Measurements from ENCODE around the gene BTN2A1. TPM values are rescaled to one million over a fixed set of nuclear protein-coding genes. Genes with fewer than 3 reads are reported as not detected.

BTN2A1 gene
- total RNA-seq, 1 experiment from 2014 or later: 11.2 TPM

- H3K79me2 ChIP-seq (ENCODE audit: insufficient read depth, low read length): no peaks in the 10 kb centered on the region
- no peaks in the 10 kb centered on the region for H3K9me2 ChIP-seq (ENCODE audit: insufficient read depth)
- ChIA-PET CTCF (no interaction called here), POLR2A (no interaction called here), RAD21 (ENCODE audit: low non-redundant PET in 1 of 2, low total read pairs in 2 of 2, uncharacterized antibody in 2 of 2, unreplicated experiment in 2 of 2) (no interaction called here)
- no peak overlapping the region for H3K27ac ChIP-seq (ENCODE audit: low read depth, low read length)
- no peaks in the 10 kb centered on the region for H4K20me1 ChIP-seq (ENCODE audit: insufficient read depth)
- no peak overlapping the region for H3K9ac ChIP-seq (ENCODE audit: low read length)
- BruUV-seq (replicated peaks): no TSS peak
- no peaks in the 10 kb centered on the region for H3K9me3 ChIP-seq (ENCODE audit: control insufficient read depth in 1 of 2, insufficient read depth in 1 of 2, low read depth in 1 of 2, low read length in 2 of 2)
- ATAC-seq (no peak), DNase-seq (ENCODE audit: low read depth, low spot score) (no peak)
- peaks cover 0 to 7% of the 10 kb centered on the region in 2 experiments; a peak in 3 of 4 replicates for H3K4me1 ChIP-seq (ENCODE audit: control insufficient read depth in 1 of 2, insufficient read depth in 2 of 2, low read length in 2 of 2)
- intact Hi-C loops (cut with micrococcal nuclease): no loop called here
- H2AFZ ChIP-seq (ENCODE audit: low read depth, low read length, poor library complexity, severe bottlenecking): no peak overlapping the region
- H3K4me2 ChIP-seq (ENCODE audit: low read length): no peak overlapping the region
- H3K4me3 ChIP-seq (replicated peaks in 1 of 2; ENCODE audit: low read depth in 1 of 2, low read length in 2 of 2): no peak overlapping the region
- H3K27me3 ChIP-seq (ENCODE audit: insufficient read depth, low read length): no peaks in the 10 kb centered on the region
- no peaks in the 10 kb centered on the region for H3K36me3 ChIP-seq (ENCODE audit: control insufficient read depth in 1 of 2, insufficient read depth in 2 of 2, low read length in 2 of 2)
- TF ChIP-seq CEBPB (IDR thresholded peaks at IDR 0.05; ENCODE audit: low read depth) (no peak), POLR2AphosphoS5 (IDR thresholded peaks at IDR 0.05; ENCODE audit: low read depth, low read length) (no peak), MAX (IDR thresholded peaks at IDR 0.05) (no peak), JUND (IDR thresholded peaks at IDR 0.05) (no peak)
Measured at GRCh38 chr6:26452631-26453235, 5.0 kb upstream of the BTN2A1 start.

GRCh38 chr6:26454631-26455030, 3.1 kb upstream of the BTN2A1 start:
- Histone ChIP-seq H3K9ac (ENCODE audit: low read length) (no peak overlapping the region), H3K4me1 (ENCODE audit: control insufficient read depth in 1 of 2, insufficient read depth in 2 of 2, low read length in 2 of 2) (peaks cover 0 to 13% of the 10 kb centered on the region in 2 experiments; a peak in 3 of 4 replicates), H3K4me2 (ENCODE audit: low read length) (no peak overlapping the region), H3K9me3 (ENCODE audit: control insufficient read depth in 1 of 2, insufficient read depth in 1 of 2, low read depth in 1 of 2, low read length in 2 of 2) (no peaks in the 10 kb centered on the region), H3K27ac (ENCODE audit: low read depth, low read length) (no peak overlapping the region), H3K27me3 (ENCODE audit: insufficient read depth, low read length) (no peaks in the 10 kb centered on the region), H3K36me3 (ENCODE audit: control insufficient read depth in 1 of 2, insufficient read depth in 2 of 2, low read length in 2 of 2) (peaks cover 0 to 1% of the 10 kb centered on the region in 2 experiments; a peak in 1 of 4 replicates), H3K79me2 (ENCODE audit: insufficient read depth, low read length) (peaks cover 16% of the 10 kb centered on the region), H4K20me1 (ENCODE audit: insufficient read depth) (no peaks in the 10 kb centered on the region), H3K4me3 (replicated peaks in 1 of 2; ENCODE audit: low read depth in 1 of 2, low read length in 2 of 2) (no peak overlapping the region), H2AFZ (ENCODE audit: low read depth, low read length, poor library complexity, severe bottlenecking) (no peak overlapping the region), H3K9me2 (ENCODE audit: insufficient read depth) (no peaks in the 10 kb centered on the region)
- BruUV-seq (replicated peaks): no TSS peak
- intact Hi-C loops (cut with micrococcal nuclease): no loop called here
- TF ChIP-seq EZH2phosphoT487 (IDR thresholded peaks at IDR 0.05; ENCODE audit: borderline replicate concordance) (no peak), CTCF (IDR thresholded peaks at IDR 0.05 in 2 of 3, conservative IDR thresholded peaks at IDR 0.05 in 1 of 3; ENCODE audit: borderline replicate concordance in 1 of 3, insufficient read depth in 1 of 3, low read depth in 2 of 3, low read length in 2 of 3) (no peak), MAX (IDR thresholded peaks at IDR 0.05) (no peak), JUND (IDR thresholded peaks at IDR 0.05) (no peak), ZBTB33 (IDR thresholded peaks at IDR 0.05; ENCODE audit: extremely low read depth, insufficient replicate concordance, low read length) (no peak)
- no peak for ATAC-seq
- no peak for DNase-seq (ENCODE audit: low read depth, low spot score)
- RAD21 ChIA-PET (ENCODE audit: low non-redundant PET in 1 of 2, low total read pairs in 2 of 2, uncharacterized antibody in 2 of 2, unreplicated experiment in 2 of 2): no interaction called here
- CTCF ChIA-PET: no interaction called here
- POLR2A ChIA-PET: no interaction called here
